Fibroblast of lung (primary cell): ENCODE measurements around the gene PTPN2. TPM values are rescaled to one million over a fixed set of nuclear protein-coding genes. Genes with fewer than 3 reads are reported as not detected.

Source experiments
- DNase-seq, 2 donors: peaks; one replicate each; pipeline versions ENCODE4 v3.0.0 to v3.0.0-alpha.2; 2010; ENCODE audit warnings: low read depth in 2 of 2
- H2AFZ ChIP-seq: 2 replicates; pipeline ENCODE4 v1.5.1; 2012; ENCODE audit warnings: low read length, control low read depth, inconsistent platforms
- H3K27ac ChIP-seq: 2 replicates; pipeline ENCODE4 v1.5.1; 2011; ENCODE audit warnings: low read length, control low read depth; ENCODE audit not compliant: insufficient read depth
- H3K27me3 ChIP-seq: 2 replicates; pipeline ENCODE4 v1.5.1; 2011; ENCODE audit warnings: mild to moderate bottlenecking, low read length; ENCODE audit not compliant: control insufficient read depth, insufficient read depth
- H3K36me3 ChIP-seq: 2 replicates; pipeline ENCODE4 v1.5.1; 2011; ENCODE audit warnings: low read length; ENCODE audit not compliant: control insufficient read depth, insufficient read depth
- H3K4me1 ChIP-seq: 2 replicates; pipeline ENCODE4 v1.5.1; 2011; ENCODE audit warnings: low read length; ENCODE audit not compliant: control insufficient read depth, insufficient read depth; ENCODE audit errors: extremely low read depth
- H3K4me2 ChIP-seq: 2 replicates; pipeline ENCODE4 v1.5.1; 2011; ENCODE audit warnings: low read length, control low read depth; ENCODE audit not compliant: insufficient read depth; ENCODE audit errors: extremely low read depth
- H3K4me3 ChIP-seq, 4 experiments: fragments of 200-600 bp in 1 of 4; sonication (generic) in 1 of 4; replicated peaks in 1 of 4; 2 replicates each; pipeline ENCODE4 v1.5.1; 2011 to 2016; ENCODE audit warnings: low read length in 4 of 4, low read depth in 3 of 4, mild to moderate bottlenecking in 3 of 4, control low read depth in 2 of 4, inconsistent platforms in 1 of 4, mixed read lengths in 1 of 4; ENCODE audit not compliant: insufficient read depth in 1 of 4; ENCODE audit errors: control extremely low read depth in 1 of 4
- H3K79me2 ChIP-seq: 2 replicates; pipeline ENCODE4 v1.5.1; 2012; ENCODE audit warnings: mild to moderate bottlenecking, low read length, inconsistent platforms; ENCODE audit not compliant: control insufficient read depth, insufficient read depth
- H3K9ac ChIP-seq: 2 replicates; pipeline ENCODE4 v1.5.1; 2011; ENCODE audit warnings: mild to moderate bottlenecking, low read length, control low read depth; ENCODE audit not compliant: insufficient read depth
- H3K9me3 ChIP-seq: 2 replicates; pipeline ENCODE4 v1.5.1; 2012; ENCODE audit warnings: low read depth, low read length; ENCODE audit not compliant: control insufficient read depth, insufficient read depth
- H4K20me1 ChIP-seq: 2 replicates; pipeline ENCODE4 v1.5.1; 2011; ENCODE audit warnings: low read length; ENCODE audit not compliant: control insufficient read depth, insufficient read depth; ENCODE audit errors: extremely low read depth
- CTCF ChIP-seq, 2 donors: IDR thresholded peaks in 1 of 2; conservative IDR thresholded peaks in 1 of 2; 1 replicate in 1 of 2; 2 replicates in 1 of 2; pipeline ENCODE4 v1.5.1; 2011 to 2012; ENCODE audit warnings: low read length in 2 of 2, control low read depth in 1 of 2, inconsistent platforms in 1 of 2, low read depth in 1 of 2, mild to moderate bottlenecking in 1 of 2
- EZH2 ChIP-seq: IDR thresholded peaks from 2 replicates; pipeline ENCODE4 v1.5.1; 2012; ENCODE audit warnings: low read length, control low read depth, mild to moderate bottlenecking; ENCODE audit errors: missing control alignments
- polyA plus RNA-seq, 2 donors: library from polyadenylated mRNA; depleted of rRNA in 1 of 2; stranded (reverse) in 1 of 2; unstranded in 1 of 2; fragments of >200 nt; gene quantifications; 2 replicates each; pipeline ENCODE4 v1.2.1, GENCODE V29; 2011 to 2012; ENCODE audit warnings: missing spikeins in 1 of 2
- total RNA-seq: library from RNA; depleted of rRNA; stranded (reverse); fragments of >200 nt; gene quantifications from 2 replicates; pipeline ENCODE4 v1.2.1, GENCODE V29; 2014

Gene PTPN2
- total and polyA plus RNA-seq, 2 donors (not counting 1 experiment from before 2014, with no cell fraction given), result 23.6 to 23.7 TPM

- no peak for DNase-seq
Observed at GRCh38 chr18:12930376-12930775, 46.3 kb upstream of the PTPN2 start.

GRCh38 chr18:12929477-12930083 is 45.5 kb upstream of the PTPN2 start:
- no peak overlapping the region for H3K27ac ChIP-seq
- H3K9ac ChIP-seq, result no peak overlapping the region
- H3K4me3 ChIP-seq, result no peak overlapping the region
- H3K27me3 ChIP-seq, result no peaks in the 10 kb centered on the region
- no peaks in the 10 kb centered on the region for H3K36me3 ChIP-seq
- H3K79me2 ChIP-seq, result no peaks in the 10 kb centered on the region
- DNase-seq, result no peak
- TF ChIP-seq CTCF (conservative IDR thresholded peaks at IDR 0.05 in 1 of 2, IDR thresholded peaks at IDR 0.05 in 1 of 2; ENCODE audit: low read depth in 1 of 2, low read length in 2 of 2), result no peak
- TF ChIP-seq EZH2, result no peak
- no peak overlapping the region for H2AFZ ChIP-seq
- H3K9me3 ChIP-seq, result no peaks in the 10 kb centered on the region
- no peaks in the 10 kb centered on the region for H4K20me1 ChIP-seq
- H3K4me2 ChIP-seq, result no peak overlapping the region
- H3K4me1 ChIP-seq, result no peaks in the 10 kb centered on the region

More at GRCh38 chr18:12930376-12930775, 46.3 kb upstream of the PTPN2 start:
- Histone ChIP-seq H3K27me3 (no peaks in the 10 kb centered on the region), H2AFZ (no peak overlapping the region), H3K4me3 (no peak overlapping the region), H3K9me3 (no peaks in the 10 kb centered on the region), H3K4me2 (no peak overlapping the region), H3K36me3 (no peaks in the 10 kb centered on the region), H3K27ac (no peak overlapping the region), H4K20me1 (no peaks in the 10 kb centered on the region), H3K4me1 (no peaks in the 10 kb centered on the region), H3K9ac (no peak overlapping the region), H3K79me2 (no peaks in the 10 kb centered on the region)
- TF ChIP-seq CTCF (conservative IDR thresholded peaks at IDR 0.05 in 1 of 2, IDR thresholded peaks at IDR 0.05 in 1 of 2; ENCODE audit: low read depth in 1 of 2, low read length in 2 of 2), result no peak
- no peak for TF ChIP-seq EZH2

GRCh38 chr18:12928641-12929040 is 44.6 kb upstream of the PTPN2 start:
- DNase-seq, result no peak
- H3K36me3 ChIP-seq, result no peaks in the 10 kb centered on the region
- H3K9me3 ChIP-seq, result no peaks in the 10 kb centered on the region
- no peak for TF ChIP-seq EZH2
- no peak for TF ChIP-seq CTCF (conservative IDR thresholded peaks at IDR 0.05 in 1 of 2, IDR thresholded peaks at IDR 0.05 in 1 of 2; ENCODE audit: low read depth in 1 of 2, low read length in 2 of 2)
- H3K27me3 ChIP-seq, result no peaks in the 10 kb centered on the region
- no peaks in the 10 kb centered on the region for H4K20me1 ChIP-seq
- H2AFZ ChIP-seq, result peak overlapping the region; percentile 43
- H3K79me2 ChIP-seq, result no peaks in the 10 kb centered on the region
- H3K27ac ChIP-seq, result no peak overlapping the region
- no peak overlapping the region for H3K4me3 ChIP-seq
- H3K4me1 ChIP-seq, result no peaks in the 10 kb centered on the region
- H3K9ac ChIP-seq, result no peak overlapping the region
- no peak overlapping the region for H3K4me2 ChIP-seq
